GM12891 (cell line): ENCODE measurements around the gene PHLDB3.

Experiments
- POLR2A ChIP-seq: IDR thresholded peaks from 2 replicates; pipeline ENCODE4 v1.6.1; 2011; ENCODE audit warnings: low read depth, low read length, control low read depth
- POLR2AphosphoS5 ChIP-seq: IDR thresholded peaks from 2 replicates; pipeline ENCODE4 v1.6.1; 2011; ENCODE audit warnings: low read depth, low read length, control low read depth

- TF ChIP-seq POLR2A (no peak), POLR2AphosphoS5 (no peak)
Measured at GRCh38 chr19:43552616-43553015, 48.1 kb upstream of the PHLDB3 start.
